Hematopoietic multipotent progenitor cell (in vitro differentiated cells): ENCODE results near the gene DPP3. TPM values are rescaled to one million over a fixed set of nuclear protein-coding genes. Genes with fewer than 3 reads are reported as not detected.
A peak's percentile ranks its signal among the peaks of the same experiment; 100 is the strongest.
"Not testable (repeated sequence)": the region's sequence is repeated elsewhere in the genome, so short reads cannot be mapped to it uniquely, and the experiment has no call there.

Experiments used
- DNase-seq, 3 donors: peaks; one replicate each; pipeline ENCODE4 v3.0.0-alpha.2; 2011 to 2015; ENCODE audit warnings: low read depth in 2 of 3, low spot score in 2 of 3
- total RNA-seq: library from RNA; depleted of rRNA; stranded (reverse); fragments of >200 nt; gene quantifications from one replicate; pipeline ENCODE4 v1.2.3, GENCODE V29; 2012

The DPP3 gene
- total RNA-seq, 1 donor = 44.2 TPM

GRCh38 chr11:66462911-66463310 lies 17.3 kb upstream of the DPP3 start:
- DNase-seq = no peak

GRCh38 chr11:66464116-66464515 lies 16.1 kb upstream of the DPP3 start:
- DNase-seq = not testable (repeated sequence)

- DNase-seq = no peak
Measured at GRCh38 chr11:66464916-66465315, 15.3 kb upstream of the DPP3 start.

- DNase-seq = no peak
Measured at GRCh38 chr11:66465373-66466224, 14.6 kb upstream of the DPP3 start.

- DNase-seq = peak; percentile 93 to 96 (median 95)
Measured at GRCh38 chr11:66466225-66467033, 13.8 kb upstream of the DPP3 start, which contains the start of gene PELI3. TSS of gene PELI3 (plus strand) at chr11:66466905. CDS start at chr11:66468129, 1,224 bp downstream.

- peak; percentile 41 to 45 (median 43) for DNase-seq
Measured at GRCh38 chr11:66467034-66467659, 13.1 kb upstream of the DPP3 start.

- peak in 1 of 3 donors; percentile 60 for DNase-seq
Measured at GRCh38 chr11:66467756-66468155, 12.5 kb upstream of the DPP3 start.

- DNase-seq = no peak
Measured at GRCh38 chr11:66468691-66469090, 11.5 kb upstream of the DPP3 start.

GRCh38 chr11:66469441-66469840 lies 10.8 kb upstream of the DPP3 start:
- no peak for DNase-seq

GRCh38 chr11:66470015-66470414 lies 10.2 kb upstream of the DPP3 start:
- DNase-seq = no peak

- no peak for DNase-seq
Measured at GRCh38 chr11:66471142-66471541, 9.1 kb upstream of the DPP3 start.

- DNase-seq = no peak
Measured at GRCh38 chr11:66472054-66472453, 8.2 kb upstream of the DPP3 start.

GRCh38 chr11:66473167-66473566 lies 7.1 kb upstream of the DPP3 start:
- no peak for DNase-seq

- no peak for DNase-seq
Measured at GRCh38 chr11:66473608-66474515, 6.4 kb upstream of the DPP3 start.

GRCh38 chr11:66475349-66476172 lies 4.7 kb upstream of the DPP3 start:
- no peak for DNase-seq

- no peak for DNase-seq
Measured at GRCh38 chr11:66476173-66476840, 3.9 kb upstream of the DPP3 start.

- no peak for DNase-seq
Measured at GRCh38 chr11:66476841-66477251, 3.4 kb upstream of the DPP3 start.

GRCh38 chr11:66477263-66478201 lies 2.7 kb upstream of the DPP3 start:
- DNase-seq = no peak
